HPDE6-E6E7 (cell line): ENCODE data around the gene IGSF21.

Source experiments
- DNase-seq: peaks from one replicate; pipeline ENCODE4 v3.0.0; 2011; ENCODE audit warnings: missing footprints; ENCODE audit errors: extremely low spot score

IGSF21 gene

DNA sequence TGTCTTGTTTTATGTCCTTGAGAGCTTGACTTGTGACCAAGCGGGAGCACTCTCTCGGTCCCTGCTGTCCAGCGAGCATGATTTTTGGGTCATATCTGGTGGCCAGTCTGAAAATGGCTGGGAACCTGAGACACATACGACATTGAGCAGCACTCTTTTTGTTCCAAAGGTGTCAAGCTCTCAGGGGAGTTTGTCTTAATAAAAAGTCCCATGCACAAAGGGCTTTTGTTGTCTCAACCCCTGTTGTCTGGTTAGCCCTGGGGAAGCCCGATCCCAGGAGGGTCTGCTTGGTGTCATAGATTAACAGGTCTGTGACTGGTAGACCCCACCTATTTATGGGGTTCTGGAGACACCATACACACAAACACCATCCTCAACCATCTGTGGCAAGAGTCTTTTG lies 315.4 kb downstream of the IGSF21 start:
- no peak for DNase-seq

DNA sequence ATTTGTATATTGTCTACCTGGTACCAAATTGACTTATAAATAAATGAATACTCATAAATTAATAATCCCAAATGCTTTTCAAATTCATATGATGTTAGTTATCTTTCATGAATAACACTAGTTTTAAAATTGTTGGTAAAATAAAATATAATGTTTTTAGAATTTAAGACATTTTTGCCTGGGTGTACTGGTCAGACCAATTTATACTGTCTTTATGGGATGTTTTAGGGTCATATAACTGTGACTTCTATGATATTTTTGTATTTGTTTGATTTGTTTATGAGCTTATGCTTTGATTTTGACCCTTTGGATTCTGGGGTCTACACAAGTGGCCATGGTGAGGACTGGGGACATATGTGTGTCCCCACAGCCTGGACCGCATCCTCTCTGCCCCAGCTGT lies 319.0 kb downstream of the IGSF21 start:
- no peak for DNase-seq
